Epithelial cell of proximal tubule (primary cell): Measurements from ENCODE around the gene CD46. TPM values are rescaled to one million over a fixed set of nuclear protein-coding genes. Genes with fewer than 3 reads are reported as not detected.

Experiments used
- DNase-seq: peaks from one replicate; pipeline ENCODE4 v3.0.0-alpha.2; 2011; ENCODE audit warnings: low read depth
- H3K4me3 ChIP-seq: 2 replicates; pipeline ENCODE4 v1.5.1; 2011; ENCODE audit warnings: low read depth, mild to moderate bottlenecking, low read length
- total RNA-seq: library from RNA; depleted of rRNA; stranded (reverse); fragments of >200 nt; gene quantifications from 2 replicates; pipeline ENCODE4 v1.2.3, GENCODE V29; 2015
- TF ChIP-seq, protein P1 (sequence below): conservative IDR thresholded peaks from 2 replicates; pipeline ENCODE4 v1.5.1; 2012; ENCODE audit warnings: low read depth, mild to moderate bottlenecking, low read length

The CD46 gene
- total RNA-seq, 1 donor from 2014 or later: 146 TPM

DNA sequence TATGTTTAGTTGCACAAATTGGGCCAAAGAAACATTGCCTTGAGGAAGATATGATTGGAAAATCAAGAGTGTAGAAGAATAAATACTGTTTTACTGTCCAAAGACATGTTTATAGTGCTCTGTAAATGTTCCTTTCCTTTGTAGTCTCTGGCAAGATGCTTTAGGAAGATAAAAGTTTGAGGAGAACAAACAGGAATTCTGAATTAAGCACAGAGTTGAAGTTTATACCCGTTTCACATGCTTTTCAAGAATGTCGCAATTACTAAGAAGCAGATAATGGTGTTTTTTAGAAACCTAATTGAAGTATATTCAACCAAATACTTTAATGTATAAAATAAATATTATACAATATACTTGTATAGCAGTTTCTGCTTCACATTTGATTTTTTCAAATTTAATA is 43.0 kb downstream of the CD46 start:
- no peak for DNase-seq
- H3K4me3 ChIP-seq: no peak overlapping the region
- TF ChIP-seq, protein P1, sequence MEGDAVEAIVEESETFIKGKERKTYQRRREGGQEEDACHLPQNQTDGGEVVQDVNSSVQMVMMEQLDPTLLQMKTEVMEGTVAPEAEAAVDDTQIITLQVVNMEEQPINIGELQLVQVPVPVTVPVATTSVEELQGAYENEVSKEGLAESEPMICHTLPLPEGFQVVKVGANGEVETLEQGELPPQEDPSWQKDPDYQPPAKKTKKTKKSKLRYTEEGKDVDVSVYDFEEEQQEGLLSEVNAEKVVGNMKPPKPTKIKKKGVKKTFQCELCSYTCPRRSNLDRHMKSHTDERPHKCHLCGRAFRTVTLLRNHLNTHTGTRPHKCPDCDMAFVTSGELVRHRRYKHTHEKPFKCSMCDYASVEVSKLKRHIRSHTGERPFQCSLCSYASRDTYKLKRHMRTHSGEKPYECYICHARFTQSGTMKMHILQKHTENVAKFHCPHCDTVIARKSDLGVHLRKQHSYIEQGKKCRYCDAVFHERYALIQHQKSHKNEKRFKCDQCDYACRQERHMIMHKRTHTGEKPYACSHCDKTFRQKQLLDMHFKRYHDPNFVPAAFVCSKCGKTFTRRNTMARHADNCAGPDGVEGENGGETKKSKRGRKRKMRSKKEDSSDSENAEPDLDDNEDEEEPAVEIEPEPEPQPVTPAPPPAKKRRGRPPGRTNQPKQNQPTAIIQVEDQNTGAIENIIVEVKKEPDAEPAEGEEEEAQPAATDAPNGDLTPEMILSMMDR: no peak

DNA sequence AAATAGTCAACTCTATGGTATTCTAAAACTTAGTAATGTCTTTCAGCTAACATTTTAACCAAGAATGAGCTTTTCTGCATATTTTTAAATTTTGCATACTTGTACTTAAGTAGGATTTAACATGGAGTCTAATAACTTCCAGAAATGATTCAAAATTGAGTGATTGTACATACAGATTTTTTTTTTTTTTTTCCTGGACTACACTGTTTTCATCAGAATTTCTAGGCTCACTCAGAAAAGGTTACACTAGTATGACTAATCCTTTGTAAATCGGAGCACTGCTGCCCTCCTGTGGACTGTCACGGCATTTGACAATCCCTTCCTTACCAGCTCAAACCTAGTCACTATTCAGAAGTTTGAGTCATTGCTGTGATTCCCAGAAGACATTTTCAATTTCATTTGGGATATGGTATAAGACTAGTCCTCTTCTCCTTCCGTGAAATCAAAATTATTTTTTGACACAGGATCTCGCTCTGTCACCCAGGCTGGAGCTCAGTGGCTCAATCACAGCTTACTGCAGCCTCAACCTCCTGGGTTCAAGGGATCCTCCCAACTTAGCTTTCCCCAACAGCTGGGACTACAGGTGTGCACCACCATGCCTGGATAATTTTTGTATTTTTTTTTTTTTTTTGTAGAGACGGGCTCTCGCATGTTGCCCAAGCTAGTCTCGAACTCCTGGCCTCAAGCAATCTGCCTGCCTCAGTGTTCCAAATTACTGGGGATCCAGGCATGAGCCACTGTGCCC is 45.5 kb downstream of the CD46 start:
- peak; percentile 47 for DNase-seq
- H3K4me3 ChIP-seq: no peak overlapping the region

DNA sequence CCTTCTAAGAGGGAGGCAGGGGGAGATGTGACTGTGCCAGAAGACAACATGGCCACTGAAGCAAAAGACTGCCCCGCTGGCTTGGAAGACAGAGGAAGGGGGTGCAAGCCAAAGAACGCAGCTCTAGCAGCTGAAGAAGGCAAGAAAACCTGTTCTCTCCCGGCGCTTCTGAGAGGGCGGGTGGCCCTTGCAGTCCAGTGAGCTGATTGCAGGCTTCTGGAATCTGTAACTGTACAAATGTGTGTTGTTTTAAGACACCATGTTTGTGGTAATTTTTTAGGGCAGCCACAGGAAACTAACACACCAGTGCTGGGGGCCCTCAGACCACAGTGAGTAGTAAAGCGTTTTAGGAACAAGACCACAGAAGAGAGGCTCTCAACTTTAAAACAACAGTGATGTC is 47.0 kb downstream of the CD46 start:
- DNase-seq: no peak
- H3K4me3 ChIP-seq: no peak overlapping the region
- TF ChIP-seq, protein P1: no peak

More for the DNA sequence above, 45.5 kb downstream of the CD46 start:
- TF ChIP-seq, protein P1: peak; percentile 77

DNA sequence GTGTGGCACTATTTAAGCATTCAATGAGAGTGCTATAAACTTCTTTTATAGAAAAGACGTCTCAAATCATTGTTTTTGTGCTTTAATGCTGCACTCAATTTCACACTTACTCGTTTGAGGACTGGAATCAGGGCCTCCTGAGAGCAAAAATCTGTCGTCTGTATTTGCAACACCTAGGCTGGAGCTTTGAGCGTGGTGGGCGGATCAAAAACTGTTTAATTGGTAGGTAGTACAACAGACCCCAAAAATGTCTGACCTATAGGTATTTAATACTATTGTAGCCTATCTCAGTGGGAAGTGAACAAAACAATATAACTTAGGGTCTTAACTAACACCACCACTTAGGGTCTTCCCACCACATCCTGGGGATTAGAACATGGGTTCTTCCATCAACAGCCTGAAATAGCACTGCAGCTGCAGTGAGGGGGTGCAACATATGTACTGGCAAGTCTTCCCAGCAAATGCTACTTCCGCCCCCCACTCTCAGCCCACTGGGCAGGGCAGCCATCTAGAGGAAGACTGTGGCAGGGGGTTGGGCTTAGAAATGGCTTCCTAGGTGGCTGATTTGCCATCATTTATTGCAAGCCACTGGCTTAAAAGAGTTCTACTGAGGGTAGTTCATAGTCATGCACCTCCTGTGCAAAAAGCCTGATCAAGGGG is 48.3 kb downstream of the CD46 start:
- TF ChIP-seq, protein P1: no peak
- H3K4me3 ChIP-seq: no peak overlapping the region
- DNase-seq: no peak

DNA sequence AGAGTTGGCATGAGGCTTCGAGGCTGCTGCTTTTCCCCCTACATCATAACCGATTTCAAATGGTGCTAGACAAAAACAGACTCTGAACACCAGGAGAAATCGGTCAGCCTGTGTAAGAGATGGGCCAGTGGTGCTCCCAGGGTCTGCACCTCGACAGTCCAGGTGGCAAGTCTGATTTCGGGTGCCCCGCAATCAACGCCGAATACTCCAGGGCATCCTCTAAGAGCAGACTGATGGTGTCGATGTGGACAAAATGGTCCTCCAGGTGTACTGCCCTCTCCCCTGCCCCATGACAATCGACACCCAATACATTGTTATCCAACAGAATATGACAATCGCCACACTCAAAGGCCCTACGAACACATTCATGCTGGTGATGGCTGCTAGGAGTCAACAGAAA is 50.0 kb downstream of the CD46 start:
- TF ChIP-seq, protein P1: no peak
- DNase-seq: no peak
- H3K4me3 ChIP-seq: no peak overlapping the region

DNA sequence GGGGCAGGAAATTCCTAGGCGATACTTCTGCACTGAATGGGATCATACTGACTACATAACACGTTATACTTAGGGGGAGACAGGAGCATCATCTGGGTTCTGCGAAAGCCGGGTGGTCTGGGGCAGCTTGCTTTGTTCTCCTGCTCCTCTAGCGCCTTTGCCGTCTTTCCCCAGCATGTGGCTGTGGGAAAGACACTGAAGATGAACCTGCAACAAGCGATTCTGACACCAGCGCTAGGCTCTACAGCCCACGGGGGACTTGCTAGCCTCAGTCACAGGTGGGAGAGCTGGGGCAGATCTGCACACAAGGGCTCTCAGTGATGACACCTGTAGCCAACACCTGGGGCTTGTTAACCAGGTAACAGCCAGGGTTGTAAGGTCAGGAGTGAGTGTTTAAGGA is 51.8 kb downstream of the CD46 start:
- no peak for DNase-seq
- H3K4me3 ChIP-seq: no peak overlapping the region
- TF ChIP-seq, protein P1: no peak
